HG02970 (cell line): ENCODE results near the gene MOXD1.
A peak's percentile ranks its signal among the peaks of the same experiment; 100 is the strongest.

ENCODE experiments used
- ATAC-seq: cut with Tn5 transposase; IDR thresholded peaks from one replicate; pipeline ENCODE4 v1.9.1; 2021; ENCODE audit warnings: mild to moderate bottlenecking, moderate library complexity, moderate number of reproducible peaks; ENCODE audit not compliant: unreplicated experiment, low FRiP score

MOXD1 gene

GRCh38 chr6:132400555-132400882 is 756 bp downstream of the MOXD1 start:
- ATAC-seq = no peak

GRCh38 chr6:132399376-132400074 is 1.8 kb downstream of the MOXD1 start:
- ATAC-seq = no peak

GRCh38 chr6:132395015-132395597 is 6.2 kb downstream of the MOXD1 start:
- ATAC-seq = no peak

GRCh38 chr6:132392792-132393191 is 8.5 kb downstream of the MOXD1 start:
- no peak for ATAC-seq

- ATAC-seq = no peak
Measured at GRCh38 chr6:132392270-132392646, 9.0 kb downstream of the MOXD1 start.

- ATAC-seq = no peak
Measured at GRCh38 chr6:132391391-132392269, 9.6 kb downstream of the MOXD1 start.

- ATAC-seq = no peak
Measured at GRCh38 chr6:132390451-132390850, 10.8 kb downstream of the MOXD1 start.

GRCh38 chr6:132390017-132390416 is 11.3 kb downstream of the MOXD1 start:
- ATAC-seq = no peak

GRCh38 chr6:132388291-132388690 is 13.0 kb downstream of the MOXD1 start:
- no peak for ATAC-seq

GRCh38 chr6:132382630-132383175 is 18.6 kb downstream of the MOXD1 start:
- ATAC-seq = no peak

GRCh38 chr6:132381381-132381780 is 19.9 kb downstream of the MOXD1 start:
- no peak for ATAC-seq

- ATAC-seq = no peak
Measured at GRCh38 chr6:132380358-132381029, 20.8 kb downstream of the MOXD1 start.

GRCh38 chr6:132369526-132369925 is 31.7 kb downstream of the MOXD1 start:
- ATAC-seq = no peak

GRCh38 chr6:132368916-132369481 is 32.3 kb downstream of the MOXD1 start:
- no peak for ATAC-seq

GRCh38 chr6:132365281-132365907 is 35.9 kb downstream of the MOXD1 start:
- ATAC-seq = peak; percentile 95

GRCh38 chr6:132364306-132365074 is 36.8 kb downstream of the MOXD1 start:
- no peak for ATAC-seq

- ATAC-seq = no peak
Measured at GRCh38 chr6:132362442-132363185, 38.7 kb downstream of the MOXD1 start.

- no peak for ATAC-seq
Measured at GRCh38 chr6:132361101-132361500, 40.2 kb downstream of the MOXD1 start.

- no peak for ATAC-seq
Measured at GRCh38 chr6:132359886-132360285, 41.4 kb downstream of the MOXD1 start.
